Dendritic cell treated with granulocyte-macrophage colony-stimulating factor and Interleukin-4, amounts not matched to agents 40 ng/mL and 50 ng/mL, for 4 days (primary cell): ENCODE measurements around the gene TOR1AIP1.

Experiments used
- H3K27ac Mint-ChIP-seq: one replicate; pipeline ENCODE4 v1.8.0; 2022; ENCODE audit warnings: mild to moderate bottlenecking, mixed read lengths
- H3K27me3 Mint-ChIP-seq: one replicate; pipeline ENCODE4 v1.8.0; 2022; ENCODE audit warnings: mild to moderate bottlenecking, mixed read lengths
- H3K36me3 Mint-ChIP-seq: one replicate; pipeline ENCODE4 v1.8.0; 2022; ENCODE audit warnings: low read depth, mixed read lengths
- H3K4me1 Mint-ChIP-seq: one replicate; pipeline ENCODE4 v1.8.0; 2022; ENCODE audit warnings: low read depth, mixed read lengths
- H3K4me3 Mint-ChIP-seq: one replicate; pipeline ENCODE4 v1.8.0; 2022; ENCODE audit warnings: mild to moderate bottlenecking, moderate library complexity, mixed read lengths
- H3K9me3 Mint-ChIP-seq: one replicate; pipeline ENCODE4 v1.8.0; 2022; ENCODE audit warnings: mixed read lengths
- intact Hi-C: fragments of 100-400 bp; cut with micrococcal nuclease; formaldehyde crosslinking; loops from one replicate; pipeline ENCODE4 v1.15.0; 2022

TOR1AIP1 gene

GRCh38 chr1:179872558-179872957 lies 9.5 kb upstream of the TOR1AIP1 start:
- Mint-ChIP-seq H3K9me3 (no peaks in the 10 kb centered on the region), H3K27ac (no peak overlapping the region), H3K36me3 (peaks cover 57% of the 10 kb centered on the region), H3K4me1 (peaks cover 60% of the 10 kb centered on the region), H3K4me3 (no peak overlapping the region), H3K27me3 (no peaks in the 10 kb centered on the region)
- intact Hi-C loops = no loop called here

- Mint-ChIP-seq H3K36me3 (peaks cover 48% of the 10 kb centered on the region), H3K27ac (peak overlapping the region; percentile 10), H3K27me3 (no peaks in the 10 kb centered on the region), H3K4me1 (peaks cover 55% of the 10 kb centered on the region), H3K9me3 (no peaks in the 10 kb centered on the region), H3K4me3 (peak overlapping the region; percentile 31)
- intact Hi-C loops = no loop called here
Observed at GRCh38 chr1:179873438-179873851, 8.6 kb upstream of the TOR1AIP1 start.

- H3K4me1 Mint-ChIP-seq = peaks cover 56% of the 10 kb centered on the region
- intact Hi-C loops = no loop called here
- H3K27me3 Mint-ChIP-seq = no peaks in the 10 kb centered on the region
- H3K36me3 Mint-ChIP-seq = peaks cover 36% of the 10 kb centered on the region
- H3K27ac Mint-ChIP-seq = peak overlapping the region; percentile 80
- no peaks in the 10 kb centered on the region for H3K9me3 Mint-ChIP-seq
- peak overlapping the region; percentile 49 for H3K4me3 Mint-ChIP-seq
Observed at GRCh38 chr1:179875596-179876299, 6.3 kb upstream of the TOR1AIP1 start.

GRCh38 chr1:179876300-179876715 lies 5.8 kb upstream of the TOR1AIP1 start:
- H3K27ac Mint-ChIP-seq = peak overlapping the region; percentile 80

GRCh38 chr1:179877586-179878265 lies 4.4 kb upstream of the TOR1AIP1 start, which contains the start of gene TOR1AIP2:
TSS of gene TOR1AIP2 (minus strand) at chr1:179877803. CDS start at chr1:179852665, 25,138 bp downstream.
- Mint-ChIP-seq H3K27ac (peak within 1 kb of the TSS; percentile 80), H3K4me3 (peak within 1 kb of the TSS; percentile 78), H3K27me3 (no peaks in the 10 kb centered on the region), H3K9me3 (no peaks in the 10 kb centered on the region), H3K4me1 (peaks cover 44% of the 10 kb centered on the region), H3K36me3 (peaks cover 43% of the 10 kb centered on the region)
- intact Hi-C loops = no loop called here

More at GRCh38 chr1:179876300-179876715, 5.8 kb upstream of the TOR1AIP1 start:
- Mint-ChIP-seq H3K9me3 (no peaks in the 10 kb centered on the region), H3K36me3 (peaks cover 36% of the 10 kb centered on the region), H3K4me3 (peak overlapping the region; percentile 67), H3K27me3 (no peaks in the 10 kb centered on the region), H3K4me1 (peaks cover 56% of the 10 kb centered on the region)
- intact Hi-C loops = no loop called here

- Mint-ChIP-seq H3K27me3 (no peaks in the 10 kb centered on the region), H3K4me1 (peaks cover 30% of the 10 kb centered on the region), H3K9me3 (no peaks in the 10 kb centered on the region), H3K36me3 (peaks cover 36% of the 10 kb centered on the region), H3K27ac (no peak overlapping the region), H3K4me3 (no peak overlapping the region)
- intact Hi-C loops = loop anchor here (10.0 kb wide), 1 partner anchor 275 kb away; the partner anchor contains the start of gene QSOX1
Observed at GRCh38 chr1:179879797-179880196, 2.3 kb upstream of the TOR1AIP1 start.

GRCh38 chr1:179881642-179882252 lies 338 bp upstream of the TOR1AIP1 start:
- peak overlapping the region; percentile 85 for H3K4me3 Mint-ChIP-seq
- peaks cover 23% of the 10 kb centered on the region for H3K4me1 Mint-ChIP-seq
- H3K9me3 Mint-ChIP-seq = no peaks in the 10 kb centered on the region
- no peaks in the 10 kb centered on the region for H3K27me3 Mint-ChIP-seq
- intact Hi-C loops = loop anchor here (2.0 to 10.0 kb wide), 2 partner anchors 73 to 273 kb away; partner anchors contain the start of genes CEP350 and QSOX1
- peak overlapping the region; percentile 98 for H3K27ac Mint-ChIP-seq
- H3K36me3 Mint-ChIP-seq = peaks cover 36% of the 10 kb centered on the region

- intact Hi-C loops = loop anchor here (2.0 to 10.0 kb wide), 2 partner anchors 72 to 272 kb away; partner anchors contain the start of genes CEP350 and QSOX1
- Mint-ChIP-seq H3K27me3 (no peaks in the 10 kb centered on the region), H3K4me3 (peak overlapping the region; percentile 85), H3K4me1 (peaks cover 28% of the 10 kb centered on the region), H3K9me3 (no peaks in the 10 kb centered on the region), H3K36me3 (peaks cover 36% of the 10 kb centered on the region), H3K27ac (peak overlapping the region; percentile 98)
Observed at GRCh38 chr1:179883040-179883744, 1.1 kb downstream of the TOR1AIP1 start.

GRCh38 chr1:179883745-179884138 lies 1.7 kb downstream of the TOR1AIP1 start:
- Mint-ChIP-seq H3K4me3 (peak overlapping the region; percentile 85), H3K9me3 (no peaks in the 10 kb centered on the region), H3K36me3 (peaks cover 36% of the 10 kb centered on the region), H3K27me3 (no peaks in the 10 kb centered on the region), H3K4me1 (peaks cover 25% of the 10 kb centered on the region), H3K27ac (peak overlapping the region; percentile 98)
- intact Hi-C loops = loop anchor here (2.0 to 10.0 kb wide), 2 partner anchors 71 to 271 kb away; partner anchors contain the start of genes CEP350 and QSOX1

- Mint-ChIP-seq H3K36me3 (peaks cover 57% of the 10 kb centered on the region), H3K27ac (peak overlapping the region; percentile 33), H3K9me3 (no peaks in the 10 kb centered on the region), H3K27me3 (no peaks in the 10 kb centered on the region), H3K4me1 (peaks cover 18% of the 10 kb centered on the region), H3K4me3 (peak overlapping the region; percentile 72)
- intact Hi-C loops = loop anchor here (10.0 kb wide), 1 partner anchor 267 kb away; the partner anchor contains the start of gene QSOX1
Observed at GRCh38 chr1:179888071-179888470, 6.0 kb downstream of the TOR1AIP1 start.

GRCh38 chr1:179889589-179889988 lies 7.5 kb downstream of the TOR1AIP1 start:
- Mint-ChIP-seq H3K27me3 (no peaks in the 10 kb centered on the region), H3K4me3 (no peak overlapping the region), H3K4me1 (peaks cover 13% of the 10 kb centered on the region), H3K27ac (no peak overlapping the region), H3K9me3 (no peaks in the 10 kb centered on the region), H3K36me3 (peaks cover 66% of the 10 kb centered on the region)
- intact Hi-C loops = loop anchor here (10.0 kb wide), 1 partner anchor 265 kb away; the partner anchor contains the start of gene QSOX1

- intact Hi-C loops = loop anchor here (10.0 kb wide), 1 partner anchor 174 kb away; no protein-coding TSS in a partner anchor
- Mint-ChIP-seq H3K4me3 (no peak overlapping the region), H3K36me3 (peaks cover 74% of the 10 kb centered on the region), H3K27me3 (no peaks in the 10 kb centered on the region), H3K4me1 (no peaks in the 10 kb centered on the region), H3K9me3 (no peaks in the 10 kb centered on the region), H3K27ac (no peak overlapping the region)
Observed at GRCh38 chr1:179910934-179911333, 28.8 kb downstream of the TOR1AIP1 start.

GRCh38 chr1:179911812-179912211 lies 29.7 kb downstream of the TOR1AIP1 start:
- no peaks in the 10 kb centered on the region for H3K27me3 Mint-ChIP-seq
- intact Hi-C loops = loop anchor here (10.0 kb wide), 1 partner anchor 173 kb away; no protein-coding TSS in a partner anchor
- no peaks in the 10 kb centered on the region for H3K9me3 Mint-ChIP-seq
- H3K27ac Mint-ChIP-seq = no peak overlapping the region
- H3K4me3 Mint-ChIP-seq = no peak overlapping the region
- H3K4me1 Mint-ChIP-seq = no peaks in the 10 kb centered on the region
- H3K36me3 Mint-ChIP-seq = peaks cover 73% of the 10 kb centered on the region
